Stimulated activated naive CD8-positive, alpha-beta T cell treated with anti-CD3 and anti-CD28 coated beads, Interleukin-15, Interleukin-2, amounts not matched to agents 100 U/mL and 50 U/mL, for 24 hours (primary cell): Measurements from ENCODE around the gene RNF212.
"Not testable (repeated sequence)": the region's sequence is repeated elsewhere in the genome, so short reads cannot be mapped to it uniquely, and the experiment has no call there.

Experiments
- ATAC-seq: fragments of 150-1000 bp; cut with Tn5 transposase; one replicate; pipeline ENCODE4 v1.10.0; 2021
- DNase-seq: peaks from one replicate; pipeline ENCODE4 v3.0.0; 2021

The RNF212 gene

DNA sequence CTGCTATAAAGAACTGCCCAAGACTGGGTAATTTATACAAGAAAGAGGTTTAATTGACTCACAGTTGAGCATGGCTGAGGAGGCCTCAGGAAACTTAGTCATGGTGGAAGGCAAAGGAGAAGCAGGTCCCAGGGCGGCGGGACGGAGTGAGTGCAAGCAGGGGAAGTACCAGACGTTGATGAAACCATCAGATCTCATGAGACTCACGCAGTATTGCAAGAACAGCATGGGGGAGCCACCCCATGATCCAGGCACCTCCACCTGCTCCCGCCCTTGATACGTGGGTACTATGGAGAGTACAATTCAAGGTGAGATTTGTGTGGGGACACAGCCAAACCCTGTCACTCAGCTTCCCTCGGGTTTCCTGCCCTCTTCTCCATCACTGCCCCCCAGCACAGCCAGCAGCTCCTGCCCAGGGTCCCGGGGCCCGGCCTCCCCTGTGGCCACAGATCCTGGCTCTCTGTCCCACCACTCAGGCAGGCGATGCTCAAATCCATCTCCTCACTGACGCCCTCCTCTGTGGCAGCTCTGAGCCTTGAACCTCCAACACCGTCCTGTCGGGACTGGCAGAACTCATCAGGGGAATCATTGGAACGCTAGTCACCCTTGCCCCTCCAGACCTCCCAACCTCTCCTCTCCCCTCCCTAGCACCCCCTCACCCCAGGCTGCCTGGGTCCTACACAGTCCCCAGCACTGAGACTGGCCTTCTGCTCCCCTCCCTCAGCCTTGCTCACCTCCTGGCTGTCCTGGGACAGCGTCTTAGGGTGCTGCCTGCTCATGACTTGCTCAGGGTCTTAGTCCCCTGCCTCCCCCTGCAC is 64.4 kb downstream of the RNF212 start:
- ATAC-seq = peak; percentile 48
- peak; percentile 29 for DNase-seq

- DNase-seq (no peak), ATAC-seq (no peak)
These were observed 65.2 kb downstream of the RNF212 start for GRCh38 chr4:1047976-1048772.

DNA sequence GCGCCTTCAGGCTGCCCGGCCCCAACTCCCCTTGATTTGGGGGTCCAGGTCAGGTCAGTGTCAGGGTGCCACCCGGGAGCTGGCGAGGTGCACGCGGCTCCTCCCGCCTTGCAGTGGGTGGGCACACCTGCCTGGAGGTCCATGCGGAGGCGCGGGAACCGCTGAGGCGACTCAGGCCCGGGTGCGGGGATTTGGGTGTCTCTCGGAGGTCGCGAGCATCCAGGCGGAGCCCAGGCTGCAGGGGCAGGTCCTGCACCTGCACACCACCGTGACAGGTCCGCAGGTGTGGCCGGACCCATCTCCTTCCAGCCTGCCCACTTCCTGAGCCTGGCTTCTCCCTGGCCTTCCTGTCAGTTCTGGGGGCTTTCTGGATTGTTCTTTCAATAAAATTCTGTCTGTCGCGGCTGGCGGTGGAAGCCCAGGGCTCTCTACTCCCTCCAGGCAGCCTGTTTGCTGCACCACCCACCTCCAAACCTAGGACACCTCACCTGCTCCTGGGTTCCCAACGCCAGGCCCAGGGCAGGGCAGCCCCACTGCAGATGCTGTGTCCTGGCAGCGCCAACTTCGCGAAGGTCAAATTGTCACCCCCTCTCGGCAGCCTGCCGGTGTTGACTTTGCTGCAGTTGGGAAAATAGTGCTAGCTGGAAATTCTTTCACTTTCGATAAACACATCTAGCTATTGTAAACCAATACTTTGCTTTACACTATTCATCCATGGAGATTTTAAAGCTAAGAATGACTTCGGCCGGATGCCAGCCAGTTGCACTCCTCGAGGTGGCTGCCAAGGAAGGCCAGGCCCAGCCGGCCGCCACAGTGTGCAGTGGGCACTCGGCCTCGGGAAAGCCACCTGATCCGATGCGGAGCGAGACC is 66.0 kb downstream of the RNF212 start:
- DNase-seq = no peak

GRCh38 chr4:1046581-1047011 is 66.8 kb downstream of the RNF212 start:
- not testable (repeated sequence) for ATAC-seq, DNase-seq

More for the DNA sequence above, 66.0 kb downstream of the RNF212 start:
- ATAC-seq = no peak

- ATAC-seq = no peak
- no peak for DNase-seq
These were observed 67.7 kb downstream of the RNF212 start for GRCh38 chr4:1045595-1046201.

- DNase-seq (no peak), ATAC-seq (no peak)
These were observed 68.2 kb downstream of the RNF212 start for GRCh38 chr4:1045193-1045594.

- ATAC-seq = no peak
- DNase-seq = no peak
These were observed 68.7 kb downstream of the RNF212 start for GRCh38 chr4:1044469-1045192.

- peak; percentile 65 for ATAC-seq
- DNase-seq = peak; percentile 63
These were observed 69.5 kb downstream of the RNF212 start for GRCh38 chr4:1043651-1044468.

DNA sequence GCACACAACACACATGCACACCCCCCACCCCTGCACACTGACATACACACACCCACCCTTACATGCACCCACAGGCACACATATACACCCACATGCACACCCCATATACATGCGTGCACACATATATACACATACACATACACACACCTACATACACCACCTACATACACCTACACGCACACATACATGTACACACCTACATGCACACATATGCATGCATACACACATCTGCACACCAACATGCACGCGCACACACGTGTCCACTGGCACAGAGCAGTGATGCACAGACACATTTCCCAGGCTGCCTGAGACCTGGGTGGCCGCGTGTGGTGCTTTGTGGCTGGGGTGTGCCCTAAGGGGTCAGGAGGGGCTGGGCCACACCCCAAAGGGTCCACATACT is 70.2 kb downstream of the RNF212 start:
- DNase-seq (no peak), ATAC-seq (no peak)

DNA sequence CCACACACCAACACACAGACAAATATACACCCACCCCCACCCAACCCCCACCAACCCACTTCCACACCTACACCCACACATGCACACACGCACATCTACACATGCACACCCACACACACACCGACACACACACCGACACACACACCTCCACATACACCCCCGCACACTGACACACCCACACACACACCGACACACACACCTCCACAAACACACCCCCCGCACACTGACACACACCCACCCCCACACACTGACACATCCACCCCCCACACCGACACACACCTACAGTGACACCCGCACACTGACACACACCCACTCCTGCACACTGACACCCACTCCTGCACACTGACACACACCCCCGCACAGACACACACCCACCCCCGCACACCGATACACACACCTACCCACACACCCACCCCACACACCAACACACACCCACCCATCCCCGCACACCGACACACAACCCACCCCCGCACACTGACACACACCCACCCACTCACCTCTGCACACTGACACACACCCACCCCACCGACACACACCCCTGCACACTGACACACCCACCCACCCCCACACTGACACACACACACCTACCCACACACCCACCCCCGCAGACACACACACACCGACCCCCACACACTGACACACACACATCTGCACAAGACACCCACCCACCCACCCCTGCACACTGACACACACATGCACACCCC is 70.9 kb downstream of the RNF212 start:
- DNase-seq (no peak), ATAC-seq (no peak)

GRCh38 chr4:1041936-1042330 is 71.4 kb downstream of the RNF212 start:
- ATAC-seq = no peak
- DNase-seq = no peak

DNA sequence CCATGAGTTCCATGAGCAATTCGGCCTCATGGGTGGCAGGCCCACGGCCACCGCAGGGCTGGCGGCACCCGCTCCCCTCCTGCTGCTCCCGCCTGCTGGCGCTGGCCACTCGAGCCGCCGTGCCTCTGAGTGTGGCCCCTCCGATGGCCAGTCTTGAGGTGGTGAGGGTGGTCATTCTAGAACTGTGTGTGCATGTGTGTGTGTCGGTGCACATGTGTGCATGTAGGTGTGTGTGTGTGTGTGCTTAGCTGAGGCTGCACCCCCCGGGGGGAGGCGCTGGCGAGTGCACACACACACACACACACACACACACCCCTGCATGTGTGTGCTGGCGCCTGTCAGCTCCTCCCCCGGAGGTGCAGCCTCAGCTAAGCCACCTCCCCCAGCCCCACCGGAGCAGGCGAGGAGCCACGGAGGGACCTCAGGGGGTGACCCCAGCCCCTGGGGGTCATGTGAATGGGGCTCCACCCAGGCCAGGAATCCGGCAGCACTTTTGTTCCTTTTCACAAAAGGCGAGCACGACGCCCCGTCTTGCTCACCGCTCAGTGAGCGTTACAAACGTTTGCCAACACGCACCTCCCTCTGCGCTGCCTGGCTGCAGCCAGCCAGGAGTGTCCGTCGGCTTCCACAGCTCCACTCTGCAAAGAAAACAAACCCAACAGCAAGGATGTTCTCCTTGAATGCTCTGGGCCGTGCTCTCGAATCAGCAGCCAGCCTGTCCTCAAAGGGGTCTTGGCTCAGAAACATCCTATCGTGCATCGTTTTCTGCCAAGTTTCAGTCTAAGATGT is 72.0 kb downstream of the RNF212 start:
- DNase-seq = no peak
- ATAC-seq = no peak

DNA sequence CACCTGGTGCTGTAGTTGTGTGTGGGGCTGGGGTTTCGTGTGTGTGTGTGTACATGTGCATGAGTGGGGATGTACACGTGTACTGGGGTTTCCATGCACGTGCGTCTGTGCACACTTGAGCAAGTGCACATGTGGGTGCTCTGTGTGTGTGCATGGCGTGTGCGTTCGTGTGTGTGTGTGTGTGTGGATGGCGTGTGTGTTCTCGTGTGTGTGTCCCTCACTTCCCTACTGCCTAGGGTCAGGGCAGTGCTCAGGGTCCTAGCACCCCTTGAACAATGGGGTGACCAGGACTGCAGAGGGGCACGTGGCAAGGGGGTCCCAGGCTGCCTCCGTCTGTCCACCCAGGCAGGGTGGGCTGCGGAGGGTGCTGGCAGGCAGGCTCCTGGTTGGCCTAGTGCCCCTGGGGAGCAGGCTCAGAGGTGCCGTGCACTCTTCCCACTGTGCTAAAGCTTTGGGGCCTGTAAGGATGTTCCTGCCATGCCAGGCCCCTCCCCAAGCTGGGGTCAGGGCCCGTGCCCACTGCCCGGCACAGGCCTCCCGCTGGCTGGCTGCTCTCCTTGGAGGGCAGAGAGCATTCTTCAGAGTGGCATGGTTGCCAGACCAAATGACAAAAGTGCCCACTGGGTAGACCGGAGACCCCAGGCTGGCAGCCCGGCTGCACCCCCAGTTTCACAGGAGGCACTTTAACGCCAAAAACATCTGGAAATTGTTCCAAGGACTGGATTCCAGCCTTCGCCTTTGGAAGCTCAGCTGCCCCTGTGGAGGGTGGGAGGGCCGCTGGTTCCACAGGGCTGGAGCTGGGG is 72.8 kb downstream of the RNF212 start:
- ATAC-seq (no peak), DNase-seq (no peak)

DNA sequence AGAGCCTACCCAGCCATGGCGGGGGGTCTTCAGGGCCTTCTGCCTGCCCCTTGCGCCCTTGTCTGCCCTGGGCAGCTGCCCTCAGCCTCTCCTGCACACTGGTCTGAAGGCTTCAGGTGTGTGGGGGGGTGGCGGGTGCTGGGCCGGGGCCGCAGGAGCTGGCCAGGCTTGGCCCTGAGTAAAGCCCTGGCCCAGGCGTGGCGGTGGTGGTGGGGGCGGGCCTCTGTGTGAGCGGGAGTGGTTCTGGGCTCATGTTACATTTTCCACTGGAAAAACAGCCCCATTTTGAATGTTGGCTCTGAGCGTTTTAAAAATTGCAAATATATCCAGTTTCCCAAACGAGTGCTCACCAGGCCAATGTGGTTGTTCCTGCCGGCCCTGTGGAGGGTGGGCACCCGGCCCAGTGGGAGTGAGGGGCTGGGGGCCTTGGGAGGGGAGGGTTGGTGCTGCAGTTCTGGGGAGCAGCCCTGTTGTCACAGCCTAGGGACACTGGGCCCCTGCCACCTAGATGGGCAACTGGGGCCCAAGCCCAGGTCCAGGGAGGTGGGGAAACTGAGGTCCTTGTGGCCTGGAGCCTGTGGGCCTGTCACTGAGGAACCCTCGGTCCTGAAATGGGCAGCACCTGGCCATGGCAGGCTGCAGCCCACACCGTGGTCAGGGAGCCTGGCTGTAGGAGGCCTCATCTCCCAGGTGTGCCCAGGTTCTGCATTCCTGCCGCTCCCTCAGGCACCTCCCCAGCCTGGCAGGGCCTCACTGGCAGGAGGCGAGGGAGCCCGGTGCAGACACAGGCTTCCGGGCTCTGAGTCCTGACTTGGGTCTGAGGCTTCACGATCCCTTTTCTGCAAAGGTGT is 73.6 kb downstream of the RNF212 start:
- ATAC-seq = no peak
- no peak for DNase-seq

- no peak for DNase-seq
- no peak for ATAC-seq
These were observed 74.3 kb downstream of the RNF212 start for GRCh38 chr4:1038948-1039492.

- ATAC-seq (no peak), DNase-seq (no peak)
These were observed 76.2 kb downstream of the RNF212 start for GRCh38 chr4:1036976-1037810.
